ENCODE data around the gene ACAT1. TPM values are rescaled to one million over a fixed set of nuclear protein-coding genes. Genes with fewer than 3 reads are reported as not detected.

ACAT1 gene
- polyA plus RNA-seq, 1 donor (not counting 4 experiments of a cell fraction or from before 2014, with no cell fraction given), result 106 TPM

GRCh38 chr11:108135845-108136544 is 14.6 kb downstream of the ACAT1 start:
- no peak for FAIRE-seq
- Histone ChIP-seq H3K4me3 (ENCODE audit: control insufficient read depth in 2 of 3, extremely low read depth in 1 of 3, insufficient read depth in 2 of 3, low read depth in 1 of 3, low read length in 3 of 3) (no peak overlapping the region), H4K20me1 (ENCODE audit: control insufficient read depth, extremely low read depth, insufficient read depth, low read length) (no peaks in the 10 kb centered on the region), H3K9me1 (ENCODE audit: control insufficient read depth, extremely low read depth, insufficient read depth, low read length) (no peaks in the 10 kb centered on the region), H3K36me3 (ENCODE audit: control insufficient read depth in 2 of 2, extremely low read depth in 1 of 2, insufficient read depth in 2 of 2, low read length in 2 of 2) (peaks cover 2 to 16% of the 10 kb centered on the region in 2 experiments), H3K27ac (ENCODE audit: control insufficient read depth, insufficient read depth, low read length) (no peak overlapping the region), H3K4me1 (ENCODE audit: control insufficient read depth, extremely low read depth, insufficient read depth, low read length) (peaks cover 3% of the 10 kb centered on the region), H3K9me3 (ENCODE audit: control insufficient read depth, low read depth, low read length) (no peaks in the 10 kb centered on the region), H3K9ac (ENCODE audit: control insufficient read depth, extremely low read depth, insufficient read depth, low read length) (no peak overlapping the region), H2AFZ (ENCODE audit: control insufficient read depth, low read length) (no peak overlapping the region), H3K79me2 (ENCODE audit: control insufficient read depth, insufficient read depth, low read length) (no peaks in the 10 kb centered on the region), H3K27me3 (ENCODE audit: control insufficient read depth, extremely low read depth, insufficient read depth, low read length) (no peaks in the 10 kb centered on the region), H3K4me2 (ENCODE audit: control insufficient read depth, extremely low read depth, insufficient read depth, low read depth, low read length) (no peak overlapping the region)
- TF ChIP-seq EZH2 (IDR thresholded peaks at IDR 0.05; ENCODE audit: low read length) (no peak), CTCF (optimal IDR thresholded peaks at IDR 0.05 in 1 of 3, IDR thresholded peaks at IDR 0.05 in 1 of 3, conservative IDR thresholded peaks at IDR 0.05 in 1 of 3; ENCODE audit: extremely low read depth in 1 of 3, insufficient read depth in 2 of 3, low read length in 3 of 3) (peak; percentile 12 to 32 (median 21))
- dilution Hi-C loops (cut with MboI; ENCODE audit: extremely low pct_ligation_motif_present, low sequenced_read_pairs), result no loop called here
- DNase-seq (ENCODE audit: low read depth, low spot score), result no peak

GRCh38 chr11:108137212-108137611 is 15.8 kb downstream of the ACAT1 start:
- TF ChIP-seq EZH2 (IDR thresholded peaks at IDR 0.05; ENCODE audit: low read length) (no peak), CTCF (optimal IDR thresholded peaks at IDR 0.05 in 1 of 3, IDR thresholded peaks at IDR 0.05 in 1 of 3, conservative IDR thresholded peaks at IDR 0.05 in 1 of 3; ENCODE audit: extremely low read depth in 1 of 3, insufficient read depth in 2 of 3, low read length in 3 of 3) (no peak)
- Histone ChIP-seq H3K79me2 (ENCODE audit: control insufficient read depth, insufficient read depth, low read length) (no peaks in the 10 kb centered on the region), H3K9me3 (ENCODE audit: control insufficient read depth, low read depth, low read length) (no peaks in the 10 kb centered on the region), H3K4me1 (ENCODE audit: control insufficient read depth, extremely low read depth, insufficient read depth, low read length) (peaks cover 3% of the 10 kb centered on the region), H3K4me2 (ENCODE audit: control insufficient read depth, extremely low read depth, insufficient read depth, low read depth, low read length) (no peak overlapping the region), H2AFZ (ENCODE audit: control insufficient read depth, low read length) (no peak overlapping the region), H3K9me1 (ENCODE audit: control insufficient read depth, extremely low read depth, insufficient read depth, low read length) (no peaks in the 10 kb centered on the region), H3K4me3 (ENCODE audit: control insufficient read depth in 2 of 3, extremely low read depth in 1 of 3, insufficient read depth in 2 of 3, low read depth in 1 of 3, low read length in 3 of 3) (no peak overlapping the region), H4K20me1 (ENCODE audit: control insufficient read depth, extremely low read depth, insufficient read depth, low read length) (no peaks in the 10 kb centered on the region), H3K36me3 (ENCODE audit: control insufficient read depth in 2 of 2, extremely low read depth in 1 of 2, insufficient read depth in 2 of 2, low read length in 2 of 2) (peaks cover 5 to 18% of the 10 kb centered on the region in 2 experiments), H3K27me3 (ENCODE audit: control insufficient read depth, extremely low read depth, insufficient read depth, low read length) (no peaks in the 10 kb centered on the region), H3K9ac (ENCODE audit: control insufficient read depth, extremely low read depth, insufficient read depth, low read length) (no peak overlapping the region), H3K27ac (ENCODE audit: control insufficient read depth, insufficient read depth, low read length) (no peak overlapping the region)
- no peak for DNase-seq (ENCODE audit: low read depth, low spot score)
- FAIRE-seq, result no peak
- dilution Hi-C loops (cut with MboI; ENCODE audit: extremely low pct_ligation_motif_present, low sequenced_read_pairs), result no loop called here
